ENCODE results near the gene CCER1. TPM values are rescaled to one million over a fixed set of nuclear protein-coding genes. Genes with fewer than 3 reads are reported as not detected.

CCER1 gene
- polyA plus RNA-seq, 1 of the 3 experiments (the other 2 are of a cell fraction) = not detected

DNA sequence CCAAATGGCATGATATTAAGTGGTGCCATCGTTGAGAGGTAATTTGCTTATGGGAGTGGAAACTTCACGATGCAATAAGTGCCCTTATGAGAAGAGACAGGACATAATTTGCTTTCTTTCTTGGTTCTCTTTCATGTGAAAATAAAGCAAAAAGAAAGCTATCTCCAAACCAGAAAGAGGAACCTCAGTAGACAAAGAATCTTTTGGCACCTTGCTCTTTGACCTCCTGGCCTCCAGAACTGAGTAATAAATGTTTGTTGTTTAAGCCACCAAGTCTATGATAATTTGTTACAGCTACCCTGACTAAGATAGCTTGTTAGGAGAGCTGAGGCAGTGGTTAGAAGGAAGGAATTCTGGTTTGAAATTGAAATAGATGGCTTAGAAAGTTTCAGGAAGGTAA lies 39.6 kb downstream of the CCER1 start (continued):
- TF ChIP-seq, protein P1, sequence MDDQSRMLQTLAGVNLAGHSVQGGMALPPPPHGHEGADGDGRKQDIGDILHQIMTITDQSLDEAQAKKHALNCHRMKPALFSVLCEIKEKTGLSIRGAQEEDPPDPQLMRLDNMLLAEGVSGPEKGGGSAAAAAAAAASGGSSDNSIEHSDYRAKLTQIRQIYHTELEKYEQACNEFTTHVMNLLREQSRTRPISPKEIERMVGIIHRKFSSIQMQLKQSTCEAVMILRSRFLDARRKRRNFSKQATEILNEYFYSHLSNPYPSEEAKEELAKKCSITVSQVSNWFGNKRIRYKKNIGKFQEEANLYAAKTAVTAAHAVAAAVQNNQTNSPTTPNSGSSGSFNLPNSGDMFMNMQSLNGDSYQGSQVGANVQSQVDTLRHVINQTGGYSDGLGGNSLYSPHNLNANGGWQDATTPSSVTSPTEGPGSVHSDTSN (IDR thresholded peaks at IDR 0.05) = no peak
- no peak for TF ChIP-seq JUND (IDR thresholded peaks at IDR 0.05)
- TF ChIP-seq NRF1 (IDR thresholded peaks at IDR 0.05; ENCODE audit: low read depth, low read length) = no peak
- TF ChIP-seq, protein P2, sequence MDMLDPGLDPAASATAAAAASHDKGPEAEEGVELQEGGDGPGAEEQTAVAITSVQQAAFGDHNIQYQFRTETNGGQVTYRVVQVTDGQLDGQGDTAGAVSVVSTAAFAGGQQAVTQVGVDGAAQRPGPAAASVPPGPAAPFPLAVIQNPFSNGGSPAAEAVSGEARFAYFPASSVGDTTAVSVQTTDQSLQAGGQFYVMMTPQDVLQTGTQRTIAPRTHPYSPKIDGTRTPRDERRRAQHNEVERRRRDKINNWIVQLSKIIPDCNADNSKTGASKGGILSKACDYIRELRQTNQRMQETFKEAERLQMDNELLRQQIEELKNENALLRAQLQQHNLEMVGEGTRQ (IDR thresholded peaks at IDR 0.05; ENCODE audit: borderline replicate concordance, low read depth, low read length) = no peak
- TF ChIP-seq RAD21 (IDR thresholded peaks at IDR 0.05; ENCODE audit: low read length) = no peak
- no peak for TF ChIP-seq NFIC (IDR thresholded peaks at IDR 0.05; ENCODE audit: borderline replicate concordance)
- TF ChIP-seq YY1 (IDR thresholded peaks at IDR 0.05; ENCODE audit: low read depth) = no peak

DNA sequence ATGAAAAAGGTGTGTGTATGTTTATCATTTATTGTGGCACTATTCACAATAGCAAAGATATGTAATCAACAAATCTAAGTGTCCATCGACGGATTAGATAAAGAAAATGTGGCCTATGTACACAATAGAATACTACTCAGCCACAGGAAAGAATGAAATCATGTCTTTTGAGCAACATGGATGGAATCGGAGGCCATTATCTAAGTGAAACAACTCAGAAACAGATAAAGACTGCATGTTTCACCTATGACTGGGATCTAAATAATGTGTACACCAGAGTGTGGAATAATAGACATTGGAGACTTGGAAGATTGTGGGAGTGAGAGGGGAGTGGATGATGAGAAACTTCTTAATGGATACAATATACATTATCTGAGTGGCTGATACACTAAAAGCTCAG lies 44.0 kb downstream of the CCER1 start:
- no peak overlapping the region for H3K9ac ChIP-seq
- no peaks in the 10 kb centered on the region for H3K9me3 ChIP-seq
- H3K36me3 ChIP-seq (replicated peaks in 1 of 2; ENCODE audit: control insufficient read depth in 1 of 2, insufficient read depth in 2 of 2, low read length in 1 of 2) = no peaks in the 10 kb centered on the region
- DNase-seq = no peak
- 84% methylated on average over 3 of the region's 3 CpGs for WGBS (ENCODE audit: low lambda C conversion rate)
- no peaks in the 10 kb centered on the region for H3K27me3 ChIP-seq (ENCODE audit: insufficient read depth)
- no peak overlapping the region for H3K4me3 ChIP-seq (ENCODE audit: low read depth in 2 of 2, low read length in 1 of 2)
- no peaks in the 10 kb centered on the region for H4K20me1 ChIP-seq (ENCODE audit: insufficient read depth)
- POLR2A ChIA-PET = no interaction called here
- CTCF ChIA-PET = interaction anchor here (0.7 to 1.1 kb wide), 3 partner anchors 49 to 1367 kb away, joined by 3 to 5 read pairs (median 3); no protein-coding TSS in a partner anchor
- H2AFZ ChIP-seq (ENCODE audit: low read depth) = peak overlapping the region; percentile 21
- no peaks in the 10 kb centered on the region for H3K79me2 ChIP-seq (ENCODE audit: insufficient read depth)
- peaks cover 0 to 13% of the 10 kb centered on the region in 2 experiments for H3K4me1 ChIP-seq (ENCODE audit: control insufficient read depth in 1 of 2, insufficient read depth in 2 of 2, low read depth in 1 of 2, low read length in 1 of 2)
- TF ChIP-seq, protein P3, sequence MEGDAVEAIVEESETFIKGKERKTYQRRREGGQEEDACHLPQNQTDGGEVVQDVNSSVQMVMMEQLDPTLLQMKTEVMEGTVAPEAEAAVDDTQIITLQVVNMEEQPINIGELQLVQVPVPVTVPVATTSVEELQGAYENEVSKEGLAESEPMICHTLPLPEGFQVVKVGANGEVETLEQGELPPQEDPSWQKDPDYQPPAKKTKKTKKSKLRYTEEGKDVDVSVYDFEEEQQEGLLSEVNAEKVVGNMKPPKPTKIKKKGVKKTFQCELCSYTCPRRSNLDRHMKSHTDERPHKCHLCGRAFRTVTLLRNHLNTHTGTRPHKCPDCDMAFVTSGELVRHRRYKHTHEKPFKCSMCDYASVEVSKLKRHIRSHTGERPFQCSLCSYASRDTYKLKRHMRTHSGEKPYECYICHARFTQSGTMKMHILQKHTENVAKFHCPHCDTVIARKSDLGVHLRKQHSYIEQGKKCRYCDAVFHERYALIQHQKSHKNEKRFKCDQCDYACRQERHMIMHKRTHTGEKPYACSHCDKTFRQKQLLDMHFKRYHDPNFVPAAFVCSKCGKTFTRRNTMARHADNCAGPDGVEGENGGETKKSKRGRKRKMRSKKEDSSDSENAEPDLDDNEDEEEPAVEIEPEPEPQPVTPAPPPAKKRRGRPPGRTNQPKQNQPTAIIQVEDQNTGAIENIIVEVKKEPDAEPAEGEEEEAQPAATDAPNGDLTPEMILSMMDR (IDR thresholded peaks at IDR 0.05) = no peak
- TF ChIP-seq, protein P4, sequence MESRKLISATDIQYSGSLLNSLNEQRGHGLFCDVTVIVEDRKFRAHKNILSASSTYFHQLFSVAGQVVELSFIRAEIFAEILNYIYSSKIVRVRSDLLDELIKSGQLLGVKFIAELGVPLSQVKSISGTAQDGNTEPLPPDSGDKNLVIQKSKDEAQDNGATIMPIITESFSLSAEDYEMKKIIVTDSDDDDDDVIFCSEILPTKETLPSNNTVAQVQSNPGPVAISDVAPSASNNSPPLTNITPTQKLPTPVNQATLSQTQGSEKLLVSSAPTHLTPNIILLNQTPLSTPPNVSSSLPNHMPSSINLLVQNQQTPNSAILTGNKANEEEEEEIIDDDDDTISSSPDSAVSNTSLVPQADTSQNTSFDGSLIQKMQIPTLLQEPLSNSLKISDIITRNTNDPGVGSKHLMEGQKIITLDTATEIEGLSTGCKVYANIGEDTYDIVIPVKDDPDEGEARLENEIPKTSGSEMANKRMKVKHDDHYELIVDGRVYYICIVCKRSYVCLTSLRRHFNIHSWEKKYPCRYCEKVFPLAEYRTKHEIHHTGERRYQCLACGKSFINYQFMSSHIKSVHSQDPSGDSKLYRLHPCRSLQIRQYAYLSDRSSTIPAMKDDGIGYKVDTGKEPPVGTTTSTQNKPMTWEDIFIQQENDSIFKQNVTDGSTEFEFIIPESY (IDR thresholded peaks at IDR 0.05; ENCODE audit: borderline replicate concordance, low read depth) = no peak
- TF ChIP-seq EZH2phosphoT487 (IDR thresholded peaks at IDR 0.05; ENCODE audit: borderline replicate concordance, low read depth) (no peak), TEAD4 (IDR thresholded peaks at IDR 0.05; ENCODE audit: borderline replicate concordance, insufficient read depth) (no peak), POLR2AphosphoS5 (IDR thresholded peaks at IDR 0.05; ENCODE audit: low read depth, low read length) (no peak), MXI1 (IDR thresholded peaks at IDR 0.05; ENCODE audit: low read depth, low read length) (no peak), RXRA (IDR thresholded peaks at IDR 0.05; ENCODE audit: borderline replicate concordance, low read depth) (no peak)
- TF ChIP-seq, protein P5, sequence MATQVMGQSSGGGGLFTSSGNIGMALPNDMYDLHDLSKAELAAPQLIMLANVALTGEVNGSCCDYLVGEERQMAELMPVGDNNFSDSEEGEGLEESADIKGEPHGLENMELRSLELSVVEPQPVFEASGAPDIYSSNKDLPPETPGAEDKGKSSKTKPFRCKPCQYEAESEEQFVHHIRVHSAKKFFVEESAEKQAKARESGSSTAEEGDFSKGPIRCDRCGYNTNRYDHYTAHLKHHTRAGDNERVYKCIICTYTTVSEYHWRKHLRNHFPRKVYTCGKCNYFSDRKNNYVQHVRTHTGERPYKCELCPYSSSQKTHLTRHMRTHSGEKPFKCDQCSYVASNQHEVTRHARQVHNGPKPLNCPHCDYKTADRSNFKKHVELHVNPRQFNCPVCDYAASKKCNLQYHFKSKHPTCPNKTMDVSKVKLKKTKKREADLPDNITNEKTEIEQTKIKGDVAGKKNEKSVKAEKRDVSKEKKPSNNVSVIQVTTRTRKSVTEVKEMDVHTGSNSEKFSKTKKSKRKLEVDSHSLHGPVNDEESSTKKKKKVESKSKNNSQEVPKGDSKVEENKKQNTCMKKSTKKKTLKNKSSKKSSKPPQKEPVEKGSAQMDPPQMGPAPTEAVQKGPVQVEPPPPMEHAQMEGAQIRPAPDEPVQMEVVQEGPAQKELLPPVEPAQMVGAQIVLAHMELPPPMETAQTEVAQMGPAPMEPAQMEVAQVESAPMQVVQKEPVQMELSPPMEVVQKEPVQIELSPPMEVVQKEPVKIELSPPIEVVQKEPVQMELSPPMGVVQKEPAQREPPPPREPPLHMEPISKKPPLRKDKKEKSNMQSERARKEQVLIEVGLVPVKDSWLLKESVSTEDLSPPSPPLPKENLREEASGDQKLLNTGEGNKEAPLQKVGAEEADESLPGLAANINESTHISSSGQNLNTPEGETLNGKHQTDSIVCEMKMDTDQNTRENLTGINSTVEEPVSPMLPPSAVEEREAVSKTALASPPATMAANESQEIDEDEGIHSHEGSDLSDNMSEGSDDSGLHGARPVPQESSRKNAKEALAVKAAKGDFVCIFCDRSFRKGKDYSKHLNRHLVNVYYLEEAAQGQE (IDR thresholded peaks at IDR 0.05; ENCODE audit: low read depth, low read length) = no peak
- H3K9me2 ChIP-seq = no peaks in the 10 kb centered on the region
- no peak overlapping the region for H3K4me2 ChIP-seq
- H3F3A ChIP-seq (replicated peaks; ENCODE audit: insufficient read depth) = peaks cover 25% of the 10 kb centered on the region
- no peak overlapping the region for H3K27ac ChIP-seq (ENCODE audit: low read depth in 2 of 2, low read length in 1 of 2)

Data from SK-N-SH (cell line).